Stimulated activated CD4-positive, alpha-beta T cell treated with anti-CD3 and anti-CD28 coated beads, Interleukin-12 subunit alpha, Interleukin-12 subunit beta, amount 100 ng/mL, for 24 hours (primary cell): ENCODE data around the gene TRPT1.

Experiments used
- DNase-seq, 2 experiments: peaks; one replicate each; pipeline ENCODE4 v3.0.0-alpha.2; 2020; ENCODE audit warnings: low read depth in 2 of 2

TRPT1 gene

GRCh38 chr11:64178203-64178602 is 47.8 kb downstream of the TRPT1 start:
- no peak for DNase-seq

- DNase-seq, result no peak
These were observed 49.2 kb downstream of the TRPT1 start for GRCh38 chr11:64176751-64177150.
